ENCODE data around the gene RFX3.

Gene RFX3

GRCh38 chr9:3177146-3177761 is 348.5 kb downstream of the RFX3 start:
- no peak overlapping the region for H3K27ac ChIP-seq (ENCODE audit: insufficient read depth in 1 of 2, low read depth in 1 of 2, low read length in 2 of 2, poor library complexity in 1 of 2, severe bottlenecking in 2 of 2)
- H3K4me1 ChIP-seq (ENCODE audit: control extremely low read depth in 1 of 4, control insufficient read depth in 4 of 4, insufficient read depth in 4 of 4, low read length in 3 of 4) = peaks cover 3 to 39% (median 33%) of the 10 kb centered on the region in 4 experiments
- WGBS (ENCODE audit: insufficient coverage) = 64% methylated on average over 4 of the region's 4 CpGs
- ChIA-PET CTCF (interaction anchor here (0.8 to 8.8 kb wide), 4 partner anchors 9 to 302 kb away, joined by 3 to 100 read pairs (median 4); no protein-coding TSS in a partner anchor), POLR2A (no interaction called here)
- peak overlapping the region in 1 of 7 experiments; percentile 19 for H3K4me3 ChIP-seq (ENCODE audit: control insufficient read depth in 1 of 7, extremely low read depth in 1 of 7, insufficient read depth in 4 of 7, low read depth in 2 of 7, low read length in 6 of 7)
- peak; percentile 57 to 86 (median 75) for DNase-seq
- peaks cover 0 to 14% (median 13%) of the 10 kb centered on the region in 5 experiments for H3K27me3 ChIP-seq (replicated peaks in 2 of 5; ENCODE audit: control insufficient read depth in 4 of 5, insufficient read depth in 5 of 5, low read length in 4 of 5)
- H3K9me3 ChIP-seq (ENCODE audit: control extremely low read depth in 1 of 5, control insufficient read depth in 4 of 5, insufficient read depth in 2 of 5, low read depth in 1 of 5, low read length in 4 of 5) = no peaks in the 10 kb centered on the region
- H3K36me3 ChIP-seq (ENCODE audit: control insufficient read depth in 4 of 4, insufficient read depth in 4 of 4, low read length in 3 of 4) = no peaks in the 10 kb centered on the region

DNA sequence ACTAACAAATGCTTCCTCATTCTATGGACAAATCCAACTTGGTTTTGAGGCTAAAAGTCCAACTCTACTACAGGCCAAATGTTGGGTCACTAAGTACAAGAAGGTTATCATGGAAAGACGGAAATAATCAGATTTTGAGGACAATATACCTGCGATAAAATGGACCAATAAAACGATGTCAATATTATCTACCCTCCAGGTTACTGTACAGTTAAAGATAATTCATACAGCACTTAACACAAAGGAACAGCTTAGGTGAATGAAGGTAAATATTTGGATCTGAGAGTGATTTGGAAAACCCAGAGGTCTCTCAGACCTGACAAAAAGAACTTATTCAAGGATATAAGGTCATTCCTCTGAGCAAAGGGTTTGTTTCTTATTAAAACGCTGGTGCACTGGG is 352.4 kb downstream of the RFX3 start:
- DNase-seq = no peak
- no CpG with 5 or more reads among the region's 4 CpGs for WGBS (ENCODE audit: insufficient coverage)
- Histone ChIP-seq H3K4me1 (ENCODE audit: control extremely low read depth in 1 of 4, control insufficient read depth in 4 of 4, insufficient read depth in 4 of 4, low read length in 3 of 4) (peaks cover 3 to 24% (median 19%) of the 10 kb centered on the region in 4 experiments), H3K27me3 (replicated peaks in 2 of 5; ENCODE audit: control insufficient read depth in 4 of 5, insufficient read depth in 5 of 5, low read length in 4 of 5) (no peaks in the 10 kb centered on the region), H3K36me3 (ENCODE audit: control insufficient read depth in 4 of 4, insufficient read depth in 4 of 4, low read length in 3 of 4) (no peaks in the 10 kb centered on the region), H3K4me3 (ENCODE audit: control insufficient read depth in 1 of 7, extremely low read depth in 1 of 7, insufficient read depth in 4 of 7, low read depth in 2 of 7, low read length in 6 of 7) (no peak overlapping the region), H3K27ac (ENCODE audit: insufficient read depth in 1 of 2, low read depth in 1 of 2, low read length in 2 of 2, poor library complexity in 1 of 2, severe bottlenecking in 2 of 2) (no peak overlapping the region), H3K9me3 (ENCODE audit: control extremely low read depth in 1 of 5, control insufficient read depth in 4 of 5, insufficient read depth in 2 of 5, low read depth in 1 of 5, low read length in 4 of 5) (no peaks in the 10 kb centered on the region)
- POLR2A ChIA-PET = no interaction called here
- CTCF ChIA-PET = no interaction called here

- no peak overlapping the region for H3K4me3 ChIP-seq (ENCODE audit: control insufficient read depth in 1 of 7, extremely low read depth in 1 of 7, insufficient read depth in 4 of 7, low read depth in 2 of 7, low read length in 6 of 7)
- no peaks in the 10 kb centered on the region for H3K9me3 ChIP-seq (ENCODE audit: control extremely low read depth in 1 of 5, control insufficient read depth in 4 of 5, insufficient read depth in 2 of 5, low read depth in 1 of 5, low read length in 4 of 5)
- H3K36me3 ChIP-seq (ENCODE audit: control insufficient read depth in 4 of 4, insufficient read depth in 4 of 4, low read length in 3 of 4) = no peaks in the 10 kb centered on the region
- no peak for DNase-seq
- no peak overlapping the region for H3K27ac ChIP-seq (ENCODE audit: insufficient read depth in 1 of 2, low read depth in 1 of 2, low read length in 2 of 2, poor library complexity in 1 of 2, severe bottlenecking in 2 of 2)
- peaks cover 0 to 3% (median 0%) of the 10 kb centered on the region in 5 experiments for H3K27me3 ChIP-seq (replicated peaks in 2 of 5; ENCODE audit: control insufficient read depth in 4 of 5, insufficient read depth in 5 of 5, low read length in 4 of 5)
- ChIA-PET POLR2A (no interaction called here), CTCF (interaction anchor here (0.7 to 0.9 kb wide), 2 partner anchors 15 to 311 kb away, joined by 3 read pairs; no protein-coding TSS in a partner anchor)
- H3K4me1 ChIP-seq (ENCODE audit: control extremely low read depth in 1 of 4, control insufficient read depth in 4 of 4, insufficient read depth in 4 of 4, low read length in 3 of 4) = peaks cover 0 to 11% (median 3%) of the 10 kb centered on the region in 4 experiments
These were observed 355.0 kb downstream of the RFX3 start for GRCh38 chr9:3170819-3171218.

All from common myeloid progenitor, CD34-positive (primary cell).